Activated B cell treated with CpG ODN at 0.5 μM for 24 hours (primary cell): ENCODE data around the gene SRGN. TPM values are rescaled to one million over a fixed set of nuclear protein-coding genes. Genes with fewer than 3 reads are reported as not detected.
"Not testable (repeated sequence)": the region's sequence is repeated elsewhere in the genome, so short reads cannot be mapped to it uniquely, and the experiment has no call there.

Experiments
- ATAC-seq: fragments of 200-7000 bp; cut with Tn5 transposase; one replicate; pipeline ENCODE4 v1.10.0; 2021; ENCODE audit warnings: low read depth, mild to moderate bottlenecking, moderate library complexity
- CTCF ChIA-PET: fragments of 350-600 bp; sonication (Branson Sonifier 250); formaldehyde crosslinking; loops from one replicate; lab custom pipeline; 2021; ENCODE audit warnings: antibody characterized with exemption; lab: Charles Lee
- POLR2A ChIA-PET: fragments of 350-600 bp; sonication (Branson Sonifier 250); formaldehyde crosslinking; loops from one replicate; lab custom pipeline; 2021; ENCODE audit warnings: antibody characterized with exemption; lab: Charles Lee
- DNase-seq: peaks from one replicate; pipeline ENCODE4 v3.0.0; 2022
- H3K27ac Mint-ChIP-seq: one replicate; pipeline ENCODE4 v1.8.0; 2020; ENCODE audit warnings: mixed read lengths
- H3K27me3 Mint-ChIP-seq: one replicate; pipeline ENCODE4 v1.8.0; 2021; ENCODE audit warnings: mixed read lengths
- H3K36me3 Mint-ChIP-seq: one replicate; pipeline ENCODE4 v1.8.0; 2021; ENCODE audit warnings: low read depth, mixed read lengths
- H3K4me1 Mint-ChIP-seq: one replicate; pipeline ENCODE4 v1.8.0; 2021; ENCODE audit warnings: mixed read lengths
- H3K4me3 Mint-ChIP-seq: one replicate; pipeline ENCODE4 v1.8.0; 2020; ENCODE audit warnings: mild to moderate bottlenecking, mixed read lengths
- H3K9me3 Mint-ChIP-seq: one replicate; pipeline ENCODE4 v1.8.0; 2020; ENCODE audit warnings: mixed read lengths
- CTCF ChIP-seq: fragments of 200-600 bp; IDR thresholded peaks from one replicate; pipeline ENCODE4 v1.8.0; 2022; ENCODE audit warnings: antibody characterized with exemption, mild to moderate bottlenecking
- intact Hi-C: fragments of 100-400 bp; cut with micrococcal nuclease; formaldehyde crosslinking; loops from one replicate; pipeline ENCODE4 v1.15.1; 2024
- total RNA-seq: library from RNA; stranded (reverse); gene quantifications from 2 replicates; pipeline ENCODE4 v1.2.3, GENCODE V29; 2022

Gene SRGN
- total RNA-seq: 91.4 and 95.5 TPM in 2 replicates

- TF ChIP-seq CTCF: no peak
- peak; percentile 71 for ATAC-seq
- Mint-ChIP-seq H3K4me3 (peak within 1 kb of the TSS; percentile 84), H3K27ac (peak within 1 kb of the TSS; percentile 95), H3K4me1 (peaks cover 56% of the 10 kb centered on the region), H3K27me3 (no peaks in the 10 kb centered on the region), H3K9me3 (no peaks in the 10 kb centered on the region), H3K36me3 (peaks cover 27% of the 10 kb centered on the region)
- peak; percentile 26 for DNase-seq
- CTCF ChIA-PET: interaction anchor here (1.5 to 1.9 kb wide), 2 partner anchors 22 to 82 kb away, joined by 4 to 6 read pairs; no protein-coding TSS in a partner anchor
- POLR2A ChIA-PET: interaction anchor here (0.5 to 3.4 kb wide), 19 partner anchors 10 to 1146 kb away, joined by 3 to 37 read pairs (median 6); partner anchors contain the start of genes CCAR1, DDX21, HNRNPH3 and SUPV3L1
- intact Hi-C loops: loop anchor here (1.0 to 5.0 kb wide), 4 partner anchors 22 to 756 kb away; partner anchors contain the start of genes DDX50, HNRNPH3 and PBLD
Measured at GRCh38 chr10:69087590-69088470, at the start of gene SRGN. Gene SRGN (plus strand): TSS chr10:69088103. CDS start chr10:69088158, 55 bp downstream.

GRCh38 chr10:69040904-69041303 lies 47.0 kb upstream of the SRGN start:
- H3K27me3 Mint-ChIP-seq, H3K36me3 Mint-ChIP-seq, POLR2A ChIA-PET, DNase-seq, ATAC-seq, H3K4me3 Mint-ChIP-seq, H3K27ac Mint-ChIP-seq, CTCF ChIA-PET, H3K9me3 Mint-ChIP-seq: not testable (repeated sequence)
- H3K4me1 Mint-ChIP-seq: peaks cover 23% of the 10 kb centered on the region
- intact Hi-C loops: loop anchor here (5.0 kb wide), 1 partner anchor 34 kb away; no protein-coding TSS in a partner anchor

- Mint-ChIP-seq H3K27ac (no peak overlapping the region), H3K9me3 (no peaks in the 10 kb centered on the region)
- intact Hi-C loops: loop anchor here (5.0 kb wide), 1 partner anchor 35 kb away; no protein-coding TSS in a partner anchor
Measured at GRCh38 chr10:69042417-69042816, 45.5 kb upstream of the SRGN start.

GRCh38 chr10:69042838-69043237 lies 45.1 kb upstream of the SRGN start:
- TF ChIP-seq CTCF: no peak
- H3K9me3 Mint-ChIP-seq: no peaks in the 10 kb centered on the region
- DNase-seq (no peak), ATAC-seq (no peak)
- intact Hi-C loops: loop anchor here (5.0 kb wide), 1 partner anchor 36 kb away; no protein-coding TSS in a partner anchor
- no peaks in the 10 kb centered on the region for H3K27me3 Mint-ChIP-seq
- POLR2A ChIA-PET: no interaction called here
- CTCF ChIA-PET: interaction anchor here (2.3 kb wide), 1 partner anchor 37 kb away, joined by 7 read pairs; no protein-coding TSS in a partner anchor
- H3K36me3 Mint-ChIP-seq: no peaks in the 10 kb centered on the region
- H3K4me3 Mint-ChIP-seq: no peak overlapping the region
- peaks cover 23% of the 10 kb centered on the region for H3K4me1 Mint-ChIP-seq
- no peak overlapping the region for H3K27ac Mint-ChIP-seq

More at GRCh38 chr10:69042417-69042816, 45.5 kb upstream of the SRGN start:
- no peak overlapping the region for H3K4me3 Mint-ChIP-seq
- peaks cover 23% of the 10 kb centered on the region for H3K4me1 Mint-ChIP-seq
- POLR2A ChIA-PET: no interaction called here
- CTCF ChIA-PET: no interaction called here
- no peaks in the 10 kb centered on the region for H3K36me3 Mint-ChIP-seq
- no peak for ATAC-seq
- no peak for TF ChIP-seq CTCF
- H3K27me3 Mint-ChIP-seq: no peaks in the 10 kb centered on the region
- no peak for DNase-seq

- Mint-ChIP-seq H3K36me3 (no peaks in the 10 kb centered on the region), H3K4me1 (peaks cover 26% of the 10 kb centered on the region), H3K27ac (peak overlapping the region; percentile 85), H3K4me3 (peak overlapping the region; percentile 42), H3K27me3 (no peaks in the 10 kb centered on the region), H3K9me3 (no peaks in the 10 kb centered on the region)
- no peak for TF ChIP-seq CTCF
- no peak for DNase-seq
- intact Hi-C loops: loop anchor here (1.0 to 5.0 kb wide), 3 partner anchors 17 to 45 kb away; no protein-coding TSS in a partner anchor
- POLR2A ChIA-PET: interaction anchor here (0.9 to 3.3 kb wide), 3 partner anchors 22 to 50 kb away, joined by 3 to 27 read pairs (median 4); partner anchors contain the start of gene SRGN
- CTCF ChIA-PET: interaction anchor here (0.7 to 2.3 kb wide), 3 partner anchors 21 to 49 kb away, joined by 3 to 7 read pairs (median 3); no protein-coding TSS in a partner anchor
- peak; percentile 75 for ATAC-seq
Measured at GRCh38 chr10:69043931-69044531, 43.9 kb upstream of the SRGN start.
